GM12872 (cell line): Measurements from ENCODE around the gene LDLRAD4.

Experiments
- TF ChIP-seq, protein P1 (sequence below): IDR thresholded peaks from 3 replicates; pipeline ENCODE4 v1.5.1; 2011; ENCODE audit warnings: low read depth, mild to moderate bottlenecking, low read length, moderate library complexity; ENCODE audit not compliant: insufficient read depth

Gene LDLRAD4

DNA sequence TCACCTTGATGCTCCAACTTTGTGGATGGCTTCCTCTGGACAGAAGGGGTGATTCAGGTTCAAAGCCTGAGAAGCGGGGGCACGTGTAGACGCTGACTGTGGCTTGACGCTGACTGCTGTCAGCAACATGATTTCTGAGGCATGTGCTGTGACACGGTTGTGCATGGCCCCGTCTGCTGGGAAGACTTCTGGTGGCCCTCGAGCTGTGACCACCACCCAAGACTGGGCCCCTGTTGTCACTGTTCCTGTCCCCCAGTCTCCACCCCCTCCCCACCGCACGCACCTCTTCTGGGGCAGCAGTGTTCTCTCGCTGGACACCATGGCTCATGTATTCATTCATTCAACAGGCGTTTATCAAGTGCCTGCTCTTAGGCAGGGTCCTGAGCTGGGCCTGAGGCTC, 262.8 kb downstream of the LDLRAD4 start:
- TF ChIP-seq, protein P1, sequence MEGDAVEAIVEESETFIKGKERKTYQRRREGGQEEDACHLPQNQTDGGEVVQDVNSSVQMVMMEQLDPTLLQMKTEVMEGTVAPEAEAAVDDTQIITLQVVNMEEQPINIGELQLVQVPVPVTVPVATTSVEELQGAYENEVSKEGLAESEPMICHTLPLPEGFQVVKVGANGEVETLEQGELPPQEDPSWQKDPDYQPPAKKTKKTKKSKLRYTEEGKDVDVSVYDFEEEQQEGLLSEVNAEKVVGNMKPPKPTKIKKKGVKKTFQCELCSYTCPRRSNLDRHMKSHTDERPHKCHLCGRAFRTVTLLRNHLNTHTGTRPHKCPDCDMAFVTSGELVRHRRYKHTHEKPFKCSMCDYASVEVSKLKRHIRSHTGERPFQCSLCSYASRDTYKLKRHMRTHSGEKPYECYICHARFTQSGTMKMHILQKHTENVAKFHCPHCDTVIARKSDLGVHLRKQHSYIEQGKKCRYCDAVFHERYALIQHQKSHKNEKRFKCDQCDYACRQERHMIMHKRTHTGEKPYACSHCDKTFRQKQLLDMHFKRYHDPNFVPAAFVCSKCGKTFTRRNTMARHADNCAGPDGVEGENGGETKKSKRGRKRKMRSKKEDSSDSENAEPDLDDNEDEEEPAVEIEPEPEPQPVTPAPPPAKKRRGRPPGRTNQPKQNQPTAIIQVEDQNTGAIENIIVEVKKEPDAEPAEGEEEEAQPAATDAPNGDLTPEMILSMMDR: no peak

DNA sequence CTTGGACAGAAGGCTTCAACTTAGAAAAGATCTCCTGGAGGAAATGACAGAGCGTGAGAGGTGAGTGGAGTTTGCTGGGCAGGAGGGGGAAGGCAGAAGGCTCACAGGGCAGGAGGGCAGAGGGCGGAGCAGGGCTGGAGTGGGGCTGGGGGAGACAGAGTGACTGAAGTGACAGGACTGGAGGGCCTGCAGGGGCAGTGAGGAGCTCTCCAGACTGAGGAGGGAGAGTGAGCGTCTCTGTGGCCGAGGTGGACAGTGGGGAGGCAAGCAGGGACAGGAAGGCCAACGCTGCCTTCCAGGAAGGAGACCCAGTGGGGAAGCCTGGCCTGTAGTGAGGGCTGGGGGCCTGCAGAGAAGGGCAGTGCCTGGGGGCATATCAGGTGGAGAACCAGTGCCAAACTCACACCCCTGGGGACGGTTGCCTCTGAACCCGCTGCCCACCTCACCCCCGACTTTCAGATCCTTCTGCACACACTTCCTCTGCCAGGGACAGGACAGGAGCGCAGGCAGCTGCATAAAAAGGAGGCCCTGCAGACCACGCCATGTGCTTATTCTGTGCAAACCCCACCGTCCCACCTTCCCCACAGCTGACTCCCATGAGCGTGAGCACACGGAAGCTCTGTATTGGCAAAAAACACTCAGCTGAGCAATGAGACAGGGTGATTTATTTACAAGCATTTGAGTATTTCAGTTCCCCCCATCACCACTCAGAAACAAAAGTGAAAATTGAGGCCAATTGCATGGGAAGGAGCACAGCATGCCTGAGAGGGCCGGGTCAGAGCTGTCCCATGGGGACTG, 263.5 kb downstream of the LDLRAD4 start:
- TF ChIP-seq, protein P1: no peak

DNA sequence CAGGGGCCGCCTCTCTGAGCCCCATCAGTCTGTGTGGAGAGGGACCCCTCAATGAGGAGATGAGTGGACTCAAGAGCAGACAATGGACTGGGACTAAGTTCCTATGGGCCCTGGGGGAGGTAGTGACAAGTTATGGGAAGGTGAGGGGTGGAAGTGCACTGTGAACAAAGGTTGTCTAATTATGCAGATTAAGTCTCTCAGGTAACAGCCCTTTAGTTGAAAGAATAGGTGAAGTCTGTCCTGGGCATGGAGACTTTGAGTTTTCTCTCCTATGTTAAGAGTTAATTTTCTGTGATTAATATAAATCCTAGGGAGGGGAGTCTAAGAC, 264.0 kb downstream of the LDLRAD4 start:
- TF ChIP-seq, protein P1: no peak

DNA sequence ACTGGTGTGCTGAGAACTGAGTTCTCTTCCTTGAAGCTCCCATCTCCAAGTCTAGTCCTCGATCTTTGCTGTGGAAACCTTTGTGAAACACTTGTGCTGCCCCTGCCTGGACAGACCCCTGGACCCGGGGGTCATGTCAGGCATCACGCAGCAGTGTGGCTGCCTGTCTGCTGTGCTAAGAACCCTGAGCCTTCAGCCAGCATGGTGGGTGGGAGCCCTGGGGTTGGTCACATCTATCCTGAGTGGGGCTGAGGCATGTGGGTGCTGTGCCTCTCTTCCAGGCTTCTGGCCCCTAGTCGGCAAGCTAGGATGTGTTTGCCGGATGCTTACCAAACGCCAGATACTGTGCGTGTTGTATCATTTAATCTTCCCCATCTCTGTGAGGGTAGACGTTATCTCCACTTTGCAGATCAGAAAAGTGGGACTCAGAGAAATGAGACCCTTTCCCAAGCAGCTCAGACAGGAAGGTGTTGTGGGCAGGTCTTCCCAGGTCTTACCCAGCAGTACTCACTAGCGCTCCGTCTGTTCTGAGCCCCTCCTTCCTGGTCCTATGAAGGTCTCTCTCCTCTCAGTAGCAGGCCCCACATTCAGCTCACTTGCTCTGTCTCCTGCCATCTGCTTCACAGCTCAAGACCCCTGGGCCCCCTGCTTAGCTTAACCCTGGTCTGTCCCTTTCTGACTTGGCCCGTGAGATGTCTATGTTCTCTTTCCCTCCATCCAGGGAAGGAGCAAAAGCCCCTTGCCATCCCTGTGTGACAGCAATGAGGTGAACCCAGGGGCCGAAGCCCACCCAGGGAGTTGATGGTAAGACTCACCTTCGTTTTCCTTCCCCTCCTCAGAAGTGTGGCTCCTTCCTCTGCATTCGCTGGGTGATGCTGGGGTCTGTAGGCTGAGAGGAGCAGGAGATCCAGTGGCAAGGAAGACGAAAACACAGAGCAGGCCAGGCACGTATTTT, 265.0 kb downstream of the LDLRAD4 start:
- TF ChIP-seq, protein P1: no peak

DNA sequence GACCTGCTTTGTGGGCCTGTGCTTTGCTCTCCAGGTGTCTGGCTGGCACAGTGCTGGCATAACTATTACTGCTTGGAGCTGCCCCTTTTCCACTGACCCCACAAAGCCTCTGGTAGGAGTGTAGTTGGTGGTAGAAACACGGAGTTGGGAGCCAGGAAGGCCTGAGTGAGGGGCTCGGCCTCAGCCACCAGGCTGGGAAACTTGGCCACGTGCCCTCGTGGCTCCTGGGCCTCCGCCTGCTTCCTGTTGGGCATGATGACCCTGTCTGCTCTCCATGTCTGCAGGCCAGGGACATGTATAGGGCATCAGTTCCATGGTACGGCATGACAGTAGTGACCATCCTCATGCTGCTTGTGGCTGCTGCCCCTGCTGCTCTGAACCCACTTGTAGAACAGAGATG, 266.6 kb downstream of the LDLRAD4 start:
- TF ChIP-seq, protein P1: no peak

DNA sequence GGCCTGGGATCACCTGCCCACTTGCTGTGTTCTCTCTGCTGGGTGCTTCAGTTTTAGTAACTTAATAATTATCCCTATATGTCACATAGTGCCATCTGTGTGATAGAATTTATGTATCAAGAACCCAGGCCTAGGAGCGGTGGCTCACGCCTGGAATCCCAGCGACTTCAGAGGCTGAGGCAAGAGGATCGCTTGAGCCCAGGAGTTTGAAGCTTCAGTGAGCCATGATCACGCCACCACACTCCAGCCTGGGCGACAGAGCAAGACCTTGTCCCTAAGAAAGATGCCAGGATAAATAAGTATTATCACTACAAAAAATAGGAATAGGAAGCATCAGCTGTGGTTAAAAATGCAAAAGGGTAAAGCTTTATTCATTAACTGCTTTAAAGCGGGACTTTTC, 267.0 kb downstream of the LDLRAD4 start:
- TF ChIP-seq, protein P1: no peak

DNA sequence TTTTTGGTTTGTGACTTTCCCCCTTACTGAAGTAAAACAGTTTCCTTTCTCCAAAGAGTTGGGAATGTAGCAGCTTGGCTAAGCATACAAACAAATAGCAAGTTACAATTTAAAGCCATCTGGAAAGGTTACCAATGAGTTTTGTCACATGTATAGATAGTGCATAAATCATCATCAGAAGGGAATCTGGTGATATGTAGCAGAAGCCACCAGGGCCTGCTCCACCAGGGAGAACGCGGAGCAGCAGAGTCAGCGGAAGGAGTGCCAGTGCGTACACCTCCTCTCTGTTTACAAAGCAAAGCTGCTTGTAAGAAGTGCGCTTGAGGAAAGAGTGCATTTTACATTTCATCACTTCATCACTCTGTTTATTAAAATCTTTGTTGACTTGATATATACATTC, 267.7 kb downstream of the LDLRAD4 start:
- TF ChIP-seq, protein P1: no peak
